Esophagus muscularis mucosa (tissue), 4 donors: ENCODE data around the gene HTR4. TPM values are rescaled to one million over a fixed set of nuclear protein-coding genes. Genes with fewer than 3 reads are reported as not detected.

Source experiments
- DNase-seq: peaks from one replicate; pipeline ENCODE4 v3.0.0-alpha.2; 2017; ENCODE audit errors: extremely low spot score
- H3K27ac ChIP-seq, 4 donors: fragments of 200-600 bp; sonication (generic); replicated peaks in 1 of 4; 1 replicate in 3 of 4; 2 replicates in 1 of 4; pipeline ENCODE4 v1.5.1; 2016 to 2019; ENCODE audit warnings: mild to moderate bottlenecking in 1 of 4
- H3K27me3 ChIP-seq, 4 donors: fragments of 200-600 bp; sonication (generic); one replicate each; pipeline versions ENCODE4 v1.5.1 to v1.6.0; 2016 to 2019
- H3K36me3 ChIP-seq, 4 donors: fragments of 200-600 bp; sonication (generic); one replicate each; pipeline ENCODE4 v1.5.1; 2016 to 2019
- H3K4me1 ChIP-seq, 4 donors: fragments of 200-600 bp; sonication (generic); one replicate each; pipeline ENCODE4 v1.5.1; 2016 to 2019
- H3K4me3 ChIP-seq, 4 donors: fragments of 200-600 bp; sonication (generic); 1 replicate in 2 of 4; 2 replicates in 2 of 4; pipeline ENCODE4 v1.5.1; 2016 to 2019; ENCODE audit warnings: mild to moderate bottlenecking in 4 of 4, moderate library complexity in 1 of 4
- H3K9me3 ChIP-seq, 4 donors: fragments of 200-600 bp; sonication (generic); 1 replicate in 3 of 4; 2 replicates in 1 of 4; pipeline ENCODE4 v1.5.1; 2016 to 2019
- CTCF ChIP-seq, 3 experiments: fragments of 200-600 bp in 2 of 3; fragments of 450-650 bp in 1 of 3; sonication (generic) in 2 of 3; IDR thresholded peaks; one replicate each; pipeline ENCODE4 v1.5.1; 2017 to 2019; ENCODE audit warnings: antibody characterized with exemption in 3 of 3, mild to moderate bottlenecking in 2 of 3, moderate library complexity in 1 of 3
- EP300 ChIP-seq: sonication (generic); formaldehyde crosslinking; IDR thresholded peaks from one replicate; pipeline ENCODE4 v1.6.1; 2017; ENCODE audit warnings: antibody characterized with exemption
- POLR2A ChIP-seq: fragments of 450-650 bp; IDR thresholded peaks from one replicate; pipeline ENCODE4 v1.6.1; 2017; ENCODE audit warnings: antibody characterized with exemption, moderate library complexity, mild to moderate bottlenecking, low read depth
- POLR2AphosphoS5 ChIP-seq, 2 donors: sonication (generic); formaldehyde crosslinking; IDR thresholded peaks; one replicate each; pipeline ENCODE4 v1.6.1; 2017; ENCODE audit warnings: antibody characterized with exemption in 2 of 2
- WGBS: methylation state at CpG from one replicate; pipeline ENCODE4 v1.1.5; 2018; 5-methylcytosine and 5-hydroxymethylcytosine counted together
- intact Hi-C: fragments of 100-400 bp; cut with DNase I; formaldehyde crosslinking; loops from one replicate; pipeline ENCODE4 v1.15.1; 2023
- total RNA-seq, 4 donors: library from RNA; depleted of rRNA; stranded (reverse); fragments of >200 nt; gene quantifications; one replicate each; pipeline versions ENCODE4 v1.1.0 to v1.2.1, GENCODE V29; 2016

The HTR4 gene
- total RNA-seq, 4 donors from 2014 or later = 0.23 to 0.42 TPM; not detected in 2

- 67% methylated on average over 6 of the region's 6 CpGs for WGBS
- H3K36me3 ChIP-seq = no peaks in the 10 kb centered on the region
- H3K27me3 ChIP-seq = no peaks in the 10 kb centered on the region
- TF ChIP-seq POLR2A = no peak
- no peak for TF ChIP-seq CTCF (IDR thresholded peaks at IDR 0.05)
- no peak for TF ChIP-seq EP300
- no peak for TF ChIP-seq POLR2AphosphoS5 (IDR thresholded peaks at IDR 0.05)
- no peaks in the 10 kb centered on the region for H3K9me3 ChIP-seq
- no peak for DNase-seq
- no peak overlapping the region for H3K27ac ChIP-seq
- H3K4me3 ChIP-seq = no peak overlapping the region
- H3K4me1 ChIP-seq = peaks cover 0 to 6% (median 0%) of the 10 kb centered on the region in 4 donors
- intact Hi-C loops = no loop called here
Observed at GRCh38 chr5:148697180-148697808, 43.0 kb upstream of the HTR4 start.

- Histone ChIP-seq H3K27me3 (no peaks in the 10 kb centered on the region), H3K9me3 (no peaks in the 10 kb centered on the region), H3K36me3 (no peaks in the 10 kb centered on the region), H3K4me1 (peaks cover 0 to 6% (median 0%) of the 10 kb centered on the region in 4 donors), H3K4me3 (no peak overlapping the region), H3K27ac (no peak overlapping the region)
- 87% methylated on average over 3 of the region's 3 CpGs for WGBS
- TF ChIP-seq CTCF (IDR thresholded peaks at IDR 0.05) (no peak), POLR2AphosphoS5 (IDR thresholded peaks at IDR 0.05) (no peak), EP300 (no peak), POLR2A (no peak)
- DNase-seq = no peak
- intact Hi-C loops = no loop called here
Observed at GRCh38 chr5:148696187-148697036, 42.1 kb upstream of the HTR4 start.

GRCh38 chr5:148690945-148691344 is 36.6 kb upstream of the HTR4 start:
- no peak overlapping the region for H3K27ac ChIP-seq
- H3K9me3 ChIP-seq = peaks cover 0 to 9% (median 6%) of the 10 kb centered on the region in 4 donors
- DNase-seq = no peak
- intact Hi-C loops = no loop called here
- no peak overlapping the region for H3K4me3 ChIP-seq
- 69% methylated on average over 1 of the region's 1 CpG for WGBS
- no peaks in the 10 kb centered on the region for H3K36me3 ChIP-seq
- H3K4me1 ChIP-seq = peaks cover 0 to under 1% (median 0%) of the 10 kb centered on the region in 4 donors
- TF ChIP-seq POLR2AphosphoS5 (IDR thresholded peaks at IDR 0.05) = no peak
- TF ChIP-seq EP300 = no peak
- TF ChIP-seq CTCF (IDR thresholded peaks at IDR 0.05) = no peak
- TF ChIP-seq POLR2A = no peak
- H3K27me3 ChIP-seq = no peaks in the 10 kb centered on the region

- intact Hi-C loops = no loop called here
- H3K4me3 ChIP-seq = no peak overlapping the region
- DNase-seq = no peak
- no peaks in the 10 kb centered on the region for H3K27me3 ChIP-seq
- H3K36me3 ChIP-seq = no peaks in the 10 kb centered on the region
- no peak for TF ChIP-seq CTCF (IDR thresholded peaks at IDR 0.05)
- TF ChIP-seq EP300 = no peak
- TF ChIP-seq POLR2AphosphoS5 (IDR thresholded peaks at IDR 0.05) = no peak
- TF ChIP-seq POLR2A = no peak
- H3K4me1 ChIP-seq = no peaks in the 10 kb centered on the region
- peaks cover 0 to 9% (median 6%) of the 10 kb centered on the region in 4 donors for H3K9me3 ChIP-seq
- H3K27ac ChIP-seq = no peak overlapping the region
Observed at GRCh38 chr5:148688787-148689186, 34.5 kb upstream of the HTR4 start.
